Cardiac fibroblast (primary cell): Measurements from ENCODE around the gene RAD51.

Source experiments
- DNase-seq, 2 donors: peaks; one replicate each; pipeline versions ENCODE4 v3.0.0 to v3.0.0-alpha.2; 2010; ENCODE audit warnings: low read depth in 2 of 2
- H3K4me3 ChIP-seq, 2 donors: replicated peaks in 1 of 2; 1 replicate in 1 of 2; 2 replicates in 1 of 2; pipeline ENCODE4 v1.5.1; 2011; ENCODE audit warnings: low read depth in 2 of 2, low read length in 2 of 2, mild to moderate bottlenecking in 2 of 2, moderate library complexity in 1 of 2
- TF ChIP-seq, protein P1 (sequence below): IDR thresholded peaks from one replicate; pipeline ENCODE4 v1.5.1; 2011; ENCODE audit warnings: low read depth, mild to moderate bottlenecking, low read length, inconsistent platforms

RAD51 gene

DNA sequence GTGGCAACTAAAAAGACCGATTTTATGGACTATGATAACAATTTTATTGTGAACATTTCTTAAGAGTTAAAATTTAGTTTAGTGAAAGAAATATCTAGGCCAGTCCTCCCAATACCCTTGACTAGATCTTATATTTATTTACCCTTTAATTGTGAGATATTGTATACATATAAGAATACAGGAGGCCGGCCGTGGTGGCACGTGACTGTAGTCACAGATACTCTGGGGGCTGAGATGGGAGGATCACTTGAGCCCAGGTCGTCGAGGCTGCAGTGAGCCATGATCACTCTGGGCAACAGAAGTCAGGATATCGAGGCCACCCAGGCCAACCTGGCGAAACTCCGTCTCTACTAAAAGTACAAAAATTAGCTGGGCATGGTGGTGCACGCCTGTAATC, 60.8 kb downstream of the RAD51 start:
- TF ChIP-seq, protein P1, sequence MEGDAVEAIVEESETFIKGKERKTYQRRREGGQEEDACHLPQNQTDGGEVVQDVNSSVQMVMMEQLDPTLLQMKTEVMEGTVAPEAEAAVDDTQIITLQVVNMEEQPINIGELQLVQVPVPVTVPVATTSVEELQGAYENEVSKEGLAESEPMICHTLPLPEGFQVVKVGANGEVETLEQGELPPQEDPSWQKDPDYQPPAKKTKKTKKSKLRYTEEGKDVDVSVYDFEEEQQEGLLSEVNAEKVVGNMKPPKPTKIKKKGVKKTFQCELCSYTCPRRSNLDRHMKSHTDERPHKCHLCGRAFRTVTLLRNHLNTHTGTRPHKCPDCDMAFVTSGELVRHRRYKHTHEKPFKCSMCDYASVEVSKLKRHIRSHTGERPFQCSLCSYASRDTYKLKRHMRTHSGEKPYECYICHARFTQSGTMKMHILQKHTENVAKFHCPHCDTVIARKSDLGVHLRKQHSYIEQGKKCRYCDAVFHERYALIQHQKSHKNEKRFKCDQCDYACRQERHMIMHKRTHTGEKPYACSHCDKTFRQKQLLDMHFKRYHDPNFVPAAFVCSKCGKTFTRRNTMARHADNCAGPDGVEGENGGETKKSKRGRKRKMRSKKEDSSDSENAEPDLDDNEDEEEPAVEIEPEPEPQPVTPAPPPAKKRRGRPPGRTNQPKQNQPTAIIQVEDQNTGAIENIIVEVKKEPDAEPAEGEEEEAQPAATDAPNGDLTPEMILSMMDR, result no peak
- H3K4me3 ChIP-seq, result peak overlapping the region; percentile 94 to 98
- DNase-seq, result peak in 1 of 2 donors; percentile 5

DNA sequence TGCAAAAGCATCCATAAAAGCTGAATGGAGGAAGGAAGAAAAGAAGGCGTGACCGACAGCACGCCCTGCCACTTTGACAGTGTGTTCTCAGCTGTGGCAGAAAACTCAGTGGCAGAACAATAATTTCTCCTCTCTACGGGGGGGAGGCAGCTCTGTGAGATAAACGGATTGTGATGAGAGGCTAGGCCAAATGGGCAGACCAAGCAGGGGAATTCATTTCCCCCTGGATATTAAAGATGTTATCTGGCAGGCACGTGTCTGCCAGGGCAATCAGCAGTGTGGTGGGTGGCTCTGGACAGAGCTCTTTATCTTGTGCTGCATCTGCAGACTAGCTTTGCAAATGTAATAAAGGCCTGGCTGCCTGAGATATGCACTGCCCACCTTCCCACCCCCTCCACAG, 62.0 kb downstream of the RAD51 start:
- TF ChIP-seq, protein P1, result no peak
- H3K4me3 ChIP-seq, result no peak overlapping the region
- DNase-seq, result no peak

DNA sequence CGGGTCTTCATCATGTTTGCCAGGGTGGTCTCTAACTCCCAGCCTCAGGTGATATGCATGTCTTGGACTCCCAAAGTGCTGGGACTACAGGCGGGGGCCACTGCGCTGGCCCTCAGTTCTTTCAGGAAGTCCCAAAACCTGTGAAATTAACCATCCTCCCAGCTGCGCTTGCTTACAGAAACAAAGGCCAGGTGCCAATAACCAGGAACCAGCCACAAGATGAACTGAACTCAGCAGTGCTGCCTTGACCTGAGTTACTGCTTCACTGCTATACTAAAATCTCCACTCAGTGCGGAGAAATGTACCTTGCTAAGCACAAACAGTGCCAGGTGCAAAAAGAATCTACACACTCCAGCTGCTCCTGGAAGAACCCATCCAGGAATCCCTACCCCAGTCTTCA, 65.0 kb downstream of the RAD51 start:
- TF ChIP-seq, protein P1, result no peak

DNA sequence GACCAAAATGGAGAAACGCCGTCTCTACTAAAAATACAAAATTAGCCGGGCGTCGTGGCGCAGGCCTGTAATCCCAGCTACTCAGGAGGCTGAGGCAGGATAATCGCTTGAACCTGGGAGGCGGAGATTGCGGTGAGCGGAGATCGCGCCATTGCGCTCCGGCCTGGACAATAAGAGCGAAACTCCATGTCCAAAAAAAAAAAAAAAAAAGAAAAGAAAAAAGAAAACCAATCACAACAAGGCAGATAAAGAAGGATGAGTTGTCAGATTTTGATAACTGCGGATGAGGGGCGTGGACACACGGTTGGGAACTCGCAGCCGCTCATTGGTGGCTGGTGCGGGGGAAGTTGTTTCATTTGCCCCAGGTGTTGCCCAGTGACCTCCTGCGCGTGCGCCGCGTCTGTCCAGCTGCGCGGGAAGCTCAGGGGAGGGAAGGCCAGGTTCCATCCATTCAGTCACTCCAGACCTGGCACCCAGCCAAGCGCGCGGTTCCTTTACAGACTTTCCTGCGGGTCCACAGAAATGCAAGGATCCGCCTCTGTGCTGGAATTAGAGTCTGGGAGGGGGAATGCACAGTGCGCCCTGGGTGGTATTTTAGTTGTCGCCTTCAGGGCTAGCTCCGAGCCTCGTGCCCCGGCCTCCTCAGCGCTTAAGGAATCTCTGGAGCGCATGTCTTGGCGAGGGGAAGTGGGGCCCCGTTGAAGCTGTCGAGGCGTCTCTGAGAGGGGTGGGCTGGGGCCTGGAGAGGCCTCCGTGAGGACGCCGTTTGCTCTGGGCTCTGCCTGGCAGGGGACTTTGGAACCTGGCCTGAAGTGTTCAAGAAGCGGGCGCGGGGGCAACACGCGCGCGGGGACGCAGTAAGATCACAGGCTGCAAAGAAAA, 68.2 kb downstream of the RAD51 start:
- DNase-seq, result peak; percentile 52 to 62
- peak overlapping the region; percentile 46 to 59 for H3K4me3 ChIP-seq
- TF ChIP-seq, protein P1, result no peak

More for the DNA sequence above, 65.0 kb downstream of the RAD51 start:
- H3K4me3 ChIP-seq, result no peak overlapping the region
- no peak for DNase-seq

DNA sequence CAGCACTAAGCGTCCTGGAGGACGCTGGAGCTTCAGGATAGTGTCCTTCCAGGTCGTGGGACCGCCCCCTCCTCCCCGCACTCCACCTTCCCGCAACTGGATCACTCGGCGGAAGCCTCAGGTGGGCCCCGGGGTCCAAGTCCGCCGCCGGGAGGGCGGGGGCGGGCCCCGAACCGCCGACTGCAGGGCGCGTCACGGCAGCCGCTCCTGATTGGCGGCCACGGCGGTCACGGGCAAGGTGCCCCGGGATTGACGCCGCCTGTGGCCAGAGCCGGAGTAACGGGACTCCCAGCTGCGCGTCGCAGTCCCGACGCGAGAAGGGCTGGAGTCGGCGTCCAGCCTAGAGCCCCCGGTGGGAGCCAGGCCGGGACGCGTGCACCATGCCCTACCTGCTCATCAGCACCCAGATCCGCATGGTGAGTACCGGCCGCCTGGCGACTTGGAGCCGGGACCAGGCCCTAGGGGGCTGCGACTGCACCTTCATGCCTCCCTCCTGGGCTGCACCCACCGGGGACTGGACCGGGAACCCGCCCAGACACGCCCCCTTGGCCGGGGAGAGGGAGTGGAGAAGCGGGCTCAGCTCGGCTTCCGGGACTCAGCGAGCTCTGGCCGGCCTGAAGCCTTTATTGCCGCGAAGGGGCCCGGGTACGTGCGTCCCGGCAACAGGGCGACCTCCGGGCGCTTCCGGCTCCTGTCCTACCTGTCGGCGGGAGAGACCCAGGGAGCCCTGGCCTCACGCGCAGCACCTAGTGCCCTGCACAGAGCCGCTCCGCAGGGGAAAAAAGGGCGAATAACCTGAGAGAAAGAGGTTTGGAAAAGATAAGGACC, 69.0 kb downstream of the RAD51 start, which contains the start of gene GCHFR:
Gene GCHFR, plus strand, starts transcription at position 268 of the 828 bp plus-strand sequence. Its CDS starts 113 bp downstream, at position 381.
- TF ChIP-seq, protein P1, result peak; percentile 14

DNA sequence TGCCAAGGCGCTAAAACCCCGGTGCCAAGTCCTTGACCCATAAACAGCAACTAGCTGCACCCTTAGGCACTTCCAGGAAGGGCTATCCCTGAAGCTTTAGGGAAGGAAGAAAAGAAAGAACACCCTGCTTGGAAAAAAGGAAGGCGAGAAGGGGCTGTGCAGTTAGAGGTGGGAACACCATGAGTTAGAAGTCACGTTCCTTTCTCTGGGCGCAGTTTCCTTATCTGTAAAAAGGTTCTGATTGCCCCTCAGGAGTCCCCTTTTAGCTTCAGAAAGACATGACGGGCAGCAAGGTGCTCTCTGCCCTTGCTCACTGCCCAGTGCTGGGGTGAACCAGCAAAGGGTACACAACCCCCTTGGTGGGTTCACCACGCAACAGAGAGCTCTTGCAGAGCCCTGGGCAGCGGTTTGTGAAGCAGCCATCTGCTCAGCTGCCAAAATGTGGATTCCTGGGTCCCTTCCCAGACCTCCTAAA, 69.7 kb downstream of the RAD51 start:
- TF ChIP-seq, protein P1, result no peak
- peak in 1 of 2 donors; percentile 20 for DNase-seq
- peak overlapping the region; percentile 46 to 59 for H3K4me3 ChIP-seq

More for the DNA sequence above, 69.0 kb downstream of the RAD51 start, which contains the start of gene GCHFR:
- DNase-seq, result peak; percentile 54 to 74
- H3K4me3 ChIP-seq, result peak within 1 kb of the TSS; percentile 46 to 59
